ENCODE results near the gene SLC12A2.

SLC12A2 gene

GRCh38 chr5:128169401-128170017, 85.9 kb downstream of the SLC12A2 start:
- DNase-seq (ENCODE audit: low spot score), result no peak

GRCh38 chr5:128172102-128172501, 88.5 kb downstream of the SLC12A2 start:
- DNase-seq (ENCODE audit: low spot score), result no peak

GRCh38 chr5:128174951-128175350, 91.4 kb downstream of the SLC12A2 start:
- DNase-seq (ENCODE audit: low spot score), result no peak

- DNase-seq (ENCODE audit: low spot score), result no peak
These were observed 108.8 kb downstream of the SLC12A2 start for GRCh38 chr5:128192368-128192767.

- DNase-seq (ENCODE audit: low spot score), result no peak
These were observed 110.3 kb downstream of the SLC12A2 start for GRCh38 chr5:128193665-128194390.

- DNase-seq (ENCODE audit: low spot score), result no peak
These were observed 111.8 kb downstream of the SLC12A2 start for GRCh38 chr5:128195316-128195715.

- DNase-seq (ENCODE audit: low spot score), result no peak
These were observed 112.5 kb downstream of the SLC12A2 start for GRCh38 chr5:128196080-128196479.

- DNase-seq (ENCODE audit: low spot score), result no peak
These were observed 113.2 kb downstream of the SLC12A2 start for GRCh38 chr5:128196791-128197190.

GRCh38 chr5:128197896-128198522, 114.4 kb downstream of the SLC12A2 start:
- no peak for DNase-seq (ENCODE audit: low spot score)

- DNase-seq (ENCODE audit: low spot score), result no peak
These were observed 115.5 kb downstream of the SLC12A2 start for GRCh38 chr5:128199104-128199503.

GRCh38 chr5:128199611-128200010, 116.0 kb downstream of the SLC12A2 start:
- DNase-seq (ENCODE audit: low spot score), result no peak

GRCh38 chr5:128201065-128201926, 117.7 kb downstream of the SLC12A2 start:
- DNase-seq (ENCODE audit: low spot score), result peak; percentile 18

GRCh38 chr5:128202320-128202719, 118.8 kb downstream of the SLC12A2 start:
- no peak for DNase-seq (ENCODE audit: low spot score)

- no peak for DNase-seq (ENCODE audit: low spot score)
These were observed 124.9 kb downstream of the SLC12A2 start for GRCh38 chr5:128208436-128208835.

- DNase-seq (ENCODE audit: low spot score), result no peak
These were observed 128.7 kb downstream of the SLC12A2 start for GRCh38 chr5:128212191-128212806.

GRCh38 chr5:128213340-128213739, 129.8 kb downstream of the SLC12A2 start:
- no peak for DNase-seq (ENCODE audit: low spot score)

- DNase-seq (ENCODE audit: low spot score), result no peak
These were observed 130.3 kb downstream of the SLC12A2 start for GRCh38 chr5:128213833-128214232.

GRCh38 chr5:128216285-128216684, 132.7 kb downstream of the SLC12A2 start:
- no peak for DNase-seq (ENCODE audit: low spot score)

- DNase-seq (ENCODE audit: low spot score), result no peak
These were observed 133.4 kb downstream of the SLC12A2 start for GRCh38 chr5:128216860-128217531.

GRCh38 chr5:128220841-128221240, 137.3 kb downstream of the SLC12A2 start:
- no peak for DNase-seq (ENCODE audit: low spot score)

- DNase-seq (ENCODE audit: low spot score), result no peak
These were observed 140.8 kb downstream of the SLC12A2 start for GRCh38 chr5:128224336-128224735.

All from hematopoietic multipotent progenitor cell treated with erythropoietin and hydrocortisone succinate and interleukin-3 and kit ligand, for 15 days (in vitro differentiated cells).